PC-3 (cell line): Measurements from ENCODE around the gene EXOSC2. TPM values are rescaled to one million over a fixed set of nuclear protein-coding genes. Genes with fewer than 3 reads are reported as not detected.
A peak's percentile ranks its signal among the peaks of the same experiment; 100 is the strongest.

Experiments
- ATAC-seq: fragments of 200-7000 bp; cut with Tn5 transposase; 2 replicates; pipeline ENCODE4 v1.9.1; 2020; ENCODE audit warnings: mild to moderate bottlenecking, moderate library complexity
- BruUV-seq: library from RNA; stranded (reverse); fragments of 400-500 nt; replicated peaks from 2 replicates; lab custom pipeline; 2021; lab: Mats Ljungman, UMichigan
- CTCF ChIA-PET: fragments of 300-600 bp; sonication (Branson Sonifier 250); formaldehyde crosslinking; loops from one replicate; lab custom pipeline; 2022; ENCODE audit warnings: antibody characterized with exemption; lab: Charles Lee
- POLR2A ChIA-PET: fragments of 300-600 bp; sonication (Branson Sonifier 250); formaldehyde crosslinking; loops from one replicate; lab custom pipeline; 2022; ENCODE audit warnings: antibody characterized with exemption; ENCODE audit not compliant: unreplicated experiment; lab: Charles Lee
- DNase-seq: peaks from one replicate; pipeline ENCODE4 v3.0.0-alpha.2; 2015
- H2AFZ ChIP-seq: fragments of 300-600 bp; sonication (generic); 2 replicates; pipeline ENCODE4 v1.6.0; 2016; ENCODE audit warnings: antibody characterized with exemption, low read length
- H3F3A ChIP-seq: fragments of 300-600 bp; sonication (generic); one replicate; pipeline ENCODE4 v1.6.0; 2017; ENCODE audit warnings: antibody characterized with exemption, low read length, control low read depth, mild to moderate bottlenecking; ENCODE audit not compliant: unreplicated experiment
- H3K27ac ChIP-seq: fragments of 300-600 bp; sonication (generic); 2 replicates; pipeline ENCODE4 v1.5.1; 2016; ENCODE audit warnings: mild to moderate bottlenecking, low read length
- H3K27me3 ChIP-seq: fragments of 300-600 bp; sonication (generic); 2 replicates; pipeline ENCODE4 v1.6.1; 2016; ENCODE audit warnings: low read length, mixed read lengths
- H3K36me3 ChIP-seq: fragments of 300-600 bp; sonication (generic); 2 replicates; pipeline ENCODE4 v1.6.1; 2016; ENCODE audit warnings: low read depth, mixed run types, low read length, mixed read lengths
- H3K4me1 ChIP-seq: fragments of 300-600 bp; sonication (generic); 2 replicates; pipeline ENCODE4 v1.5.1; 2016; ENCODE audit warnings: low read length; ENCODE audit not compliant: insufficient read depth
- H3K4me2 ChIP-seq: fragments of 300-600 bp; sonication (generic); 2 replicates; pipeline ENCODE4 v1.6.0; 2016; ENCODE audit warnings: low read length
- H3K4me3 ChIP-seq: fragments of 300-600 bp; sonication (generic); 2 replicates; pipeline ENCODE4 v1.5.1; 2016; ENCODE audit warnings: mild to moderate bottlenecking, low read length, mixed read lengths
- H3K79me2 ChIP-seq: fragments of 300-600 bp; sonication (generic); 2 replicates; pipeline ENCODE4 v1.6.1; 2017; ENCODE audit warnings: low read length, mixed read lengths
- H3K9ac ChIP-seq: fragments of 300-600 bp; sonication (generic); 2 replicates; pipeline ENCODE4 v1.6.0; 2016; ENCODE audit warnings: mild to moderate bottlenecking, low read length
- H3K9me2 ChIP-seq: fragments of 300-600 bp; sonication (generic); replicated peaks from 2 replicates; pipeline ENCODE4 v1.6.1; 2016; ENCODE audit warnings: mixed run types, low read length, mixed read lengths
- H3K9me3 ChIP-seq: fragments of 300-600 bp; sonication (generic); 2 replicates; pipeline ENCODE4 v1.6.1; 2016; ENCODE audit warnings: low read length, mixed read lengths
- H4K20me1 ChIP-seq: fragments of 300-600 bp; sonication (generic); 2 replicates; pipeline ENCODE4 v1.6.1; 2016; ENCODE audit warnings: low read length, mixed read lengths
- CTCF ChIP-seq: fragments of 300-600 bp; sonication (generic); conservative IDR thresholded peaks from 2 replicates; pipeline ENCODE4 v1.5.1; 2017; ENCODE audit warnings: antibody characterized with exemption, low read depth, mild to moderate bottlenecking, low read length
- EZH2 ChIP-seq: fragments of 300-600 bp; sonication (generic); IDR thresholded peaks from one replicate; pipeline ENCODE4 v1.6.1; 2017; ENCODE audit warnings: antibody characterized with exemption, mild to moderate bottlenecking, low read length; ENCODE audit not compliant: unreplicated experiment
- EZH2phosphoT487 ChIP-seq: fragments of 300-600 bp; sonication (generic); IDR thresholded peaks from 2 replicates; pipeline ENCODE4 v1.6.1; 2018; ENCODE audit warnings: mild to moderate bottlenecking, antibody characterized with exemption, low read length, borderline replicate concordance
- intact Hi-C: fragments of 100-400 bp; cut with micrococcal nuclease; formaldehyde crosslinking; loops from 2 replicates; pipeline ENCODE4 v1.9.0; 2023
- total RNA-seq: library from RNA; depleted of rRNA; stranded (reverse); fragments of >200 nt; gene quantifications from 2 replicates; pipeline ENCODE4 v1.2.3, GENCODE V29; 2014

The EXOSC2 gene
- total RNA-seq, 1 experiment from 2014 or later = 33.5 TPM

GRCh38 chr9:130731355-130731754 is 37.8 kb downstream of the EXOSC2 start:
- peaks cover 61% of the 10 kb centered on the region for H3K79me2 ChIP-seq
- no peaks in the 10 kb centered on the region for H3K9me3 ChIP-seq
- DNase-seq = no peak
- CTCF ChIA-PET = no interaction called here
- no peak for ATAC-seq
- H3K4me3 ChIP-seq = no peak overlapping the region
- no peak for TF ChIP-seq CTCF
- no peak for TF ChIP-seq EZH2phosphoT487
- TF ChIP-seq EZH2 = no peak
- H3K9ac ChIP-seq = no peak overlapping the region
- H3K4me2 ChIP-seq = no peak overlapping the region
- POLR2A ChIA-PET = no interaction called here
- intact Hi-C loops = no loop called here
- no peaks in the 10 kb centered on the region for H3K27me3 ChIP-seq
- H3F3A ChIP-seq = peaks cover 5% of the 10 kb centered on the region
- no peak overlapping the region for H3K27ac ChIP-seq
- no peaks in the 10 kb centered on the region for H3K36me3 ChIP-seq
- H2AFZ ChIP-seq = no peak overlapping the region
- no peaks in the 10 kb centered on the region for H3K9me2 ChIP-seq
- no TSS peak for BruUV-seq
- no peaks in the 10 kb centered on the region for H4K20me1 ChIP-seq
- peaks cover 41% of the 10 kb centered on the region for H3K4me1 ChIP-seq

GRCh38 chr9:130732136-130732535 is 38.6 kb downstream of the EXOSC2 start:
- no peak for ATAC-seq

More at GRCh38 chr9:130732136-130732535, 38.6 kb downstream of the EXOSC2 start:
- Histone ChIP-seq H3K27me3 (no peaks in the 10 kb centered on the region), H3K4me2 (no peak overlapping the region), H3K4me1 (peaks cover 41% of the 10 kb centered on the region), H2AFZ (no peak overlapping the region), H3K36me3 (no peaks in the 10 kb centered on the region), H4K20me1 (no peaks in the 10 kb centered on the region), H3K9me2 (no peaks in the 10 kb centered on the region), H3K27ac (no peak overlapping the region), H3K9me3 (no peaks in the 10 kb centered on the region), H3K9ac (no peak overlapping the region), H3K79me2 (peaks cover 57% of the 10 kb centered on the region), H3K4me3 (no peak overlapping the region), H3F3A (peaks cover 5% of the 10 kb centered on the region)
- ChIA-PET POLR2A (no interaction called here), CTCF (interaction anchor here (0.7 to 0.8 kb wide), 2 partner anchors 17 to 25 kb away, joined by 4 read pairs; no protein-coding TSS in a partner anchor)
- TF ChIP-seq EZH2 (no peak), CTCF (peak; percentile 41; the same call in 1 of the 2 replicates), EZH2phosphoT487 (no peak)
- intact Hi-C loops = no loop called here
- no peak for DNase-seq
- no TSS peak for BruUV-seq
